ENCODE results near the gene GABBR2.

DNA sequence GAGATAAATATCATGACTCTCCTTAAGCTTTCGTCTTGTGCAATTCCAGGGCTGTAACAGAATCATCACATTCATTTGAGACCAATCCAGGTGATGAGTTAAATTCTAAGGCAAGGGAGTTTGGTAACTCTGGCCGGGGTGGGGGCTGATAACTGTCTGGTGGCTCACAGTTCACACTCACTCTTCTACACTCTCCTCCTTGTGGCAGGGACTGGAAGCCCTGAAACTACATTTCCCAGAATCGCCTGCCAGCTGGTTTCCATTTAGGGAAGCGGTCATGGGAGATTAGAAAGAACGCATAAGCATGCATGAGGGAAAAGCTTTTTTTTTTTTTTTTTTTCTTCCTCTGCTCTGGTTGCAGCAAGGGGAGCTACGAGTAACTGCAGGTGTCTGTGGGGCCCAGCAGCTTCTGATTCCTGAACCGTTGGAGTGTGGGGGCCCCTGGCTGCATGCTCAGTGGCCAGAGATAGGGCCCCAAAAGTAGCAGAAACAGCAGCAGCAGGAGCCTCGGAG is 298.5 kb downstream of the GABBR2 start:
- TF ChIP-seq, protein P1, sequence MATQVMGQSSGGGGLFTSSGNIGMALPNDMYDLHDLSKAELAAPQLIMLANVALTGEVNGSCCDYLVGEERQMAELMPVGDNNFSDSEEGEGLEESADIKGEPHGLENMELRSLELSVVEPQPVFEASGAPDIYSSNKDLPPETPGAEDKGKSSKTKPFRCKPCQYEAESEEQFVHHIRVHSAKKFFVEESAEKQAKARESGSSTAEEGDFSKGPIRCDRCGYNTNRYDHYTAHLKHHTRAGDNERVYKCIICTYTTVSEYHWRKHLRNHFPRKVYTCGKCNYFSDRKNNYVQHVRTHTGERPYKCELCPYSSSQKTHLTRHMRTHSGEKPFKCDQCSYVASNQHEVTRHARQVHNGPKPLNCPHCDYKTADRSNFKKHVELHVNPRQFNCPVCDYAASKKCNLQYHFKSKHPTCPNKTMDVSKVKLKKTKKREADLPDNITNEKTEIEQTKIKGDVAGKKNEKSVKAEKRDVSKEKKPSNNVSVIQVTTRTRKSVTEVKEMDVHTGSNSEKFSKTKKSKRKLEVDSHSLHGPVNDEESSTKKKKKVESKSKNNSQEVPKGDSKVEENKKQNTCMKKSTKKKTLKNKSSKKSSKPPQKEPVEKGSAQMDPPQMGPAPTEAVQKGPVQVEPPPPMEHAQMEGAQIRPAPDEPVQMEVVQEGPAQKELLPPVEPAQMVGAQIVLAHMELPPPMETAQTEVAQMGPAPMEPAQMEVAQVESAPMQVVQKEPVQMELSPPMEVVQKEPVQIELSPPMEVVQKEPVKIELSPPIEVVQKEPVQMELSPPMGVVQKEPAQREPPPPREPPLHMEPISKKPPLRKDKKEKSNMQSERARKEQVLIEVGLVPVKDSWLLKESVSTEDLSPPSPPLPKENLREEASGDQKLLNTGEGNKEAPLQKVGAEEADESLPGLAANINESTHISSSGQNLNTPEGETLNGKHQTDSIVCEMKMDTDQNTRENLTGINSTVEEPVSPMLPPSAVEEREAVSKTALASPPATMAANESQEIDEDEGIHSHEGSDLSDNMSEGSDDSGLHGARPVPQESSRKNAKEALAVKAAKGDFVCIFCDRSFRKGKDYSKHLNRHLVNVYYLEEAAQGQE (IDR thresholded peaks at IDR 0.05; ENCODE audit: insufficient read depth in 1 of 2, low read depth in 2 of 2, low read length in 1 of 2) = no peak
- TF ChIP-seq, protein P2, sequence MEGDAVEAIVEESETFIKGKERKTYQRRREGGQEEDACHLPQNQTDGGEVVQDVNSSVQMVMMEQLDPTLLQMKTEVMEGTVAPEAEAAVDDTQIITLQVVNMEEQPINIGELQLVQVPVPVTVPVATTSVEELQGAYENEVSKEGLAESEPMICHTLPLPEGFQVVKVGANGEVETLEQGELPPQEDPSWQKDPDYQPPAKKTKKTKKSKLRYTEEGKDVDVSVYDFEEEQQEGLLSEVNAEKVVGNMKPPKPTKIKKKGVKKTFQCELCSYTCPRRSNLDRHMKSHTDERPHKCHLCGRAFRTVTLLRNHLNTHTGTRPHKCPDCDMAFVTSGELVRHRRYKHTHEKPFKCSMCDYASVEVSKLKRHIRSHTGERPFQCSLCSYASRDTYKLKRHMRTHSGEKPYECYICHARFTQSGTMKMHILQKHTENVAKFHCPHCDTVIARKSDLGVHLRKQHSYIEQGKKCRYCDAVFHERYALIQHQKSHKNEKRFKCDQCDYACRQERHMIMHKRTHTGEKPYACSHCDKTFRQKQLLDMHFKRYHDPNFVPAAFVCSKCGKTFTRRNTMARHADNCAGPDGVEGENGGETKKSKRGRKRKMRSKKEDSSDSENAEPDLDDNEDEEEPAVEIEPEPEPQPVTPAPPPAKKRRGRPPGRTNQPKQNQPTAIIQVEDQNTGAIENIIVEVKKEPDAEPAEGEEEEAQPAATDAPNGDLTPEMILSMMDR (IDR thresholded peaks at IDR 0.05) = no peak
- TF ChIP-seq POLR2AphosphoS5 (IDR thresholded peaks at IDR 0.05; ENCODE audit: low read depth, low read length) = no peak
- no peak for TF ChIP-seq SIN3A (IDR thresholded peaks at IDR 0.05; ENCODE audit: borderline replicate concordance, insufficient read depth, low read depth, low read length)
